ENCODE measurements around the gene PLEKHN1.

PLEKHN1 gene

DNA sequence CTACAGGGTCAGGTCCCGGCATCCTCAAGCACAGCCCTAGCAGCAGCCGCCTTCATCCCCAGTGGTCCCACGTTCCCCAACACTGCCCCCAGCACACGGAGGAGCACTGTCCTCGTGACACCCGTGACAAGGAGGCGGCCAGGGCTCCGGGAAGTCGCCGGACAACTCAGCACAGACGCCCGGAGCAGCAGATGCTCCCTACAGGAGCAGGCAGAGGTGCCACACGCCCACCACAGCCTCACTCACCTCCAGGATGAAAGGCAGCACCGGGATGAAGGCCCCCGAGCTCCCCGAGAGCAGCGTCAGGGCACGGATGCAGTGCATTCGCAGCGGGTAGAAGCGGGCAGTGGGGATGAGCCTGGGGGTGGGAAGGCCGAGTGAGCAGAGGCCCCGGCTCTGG, 15.4 kb upstream of the PLEKHN1 start:
- Histone ChIP-seq H3K79me2 (ENCODE audit: low read length) (peaks cover 9% of the 10 kb centered on the region), H3K9ac (ENCODE audit: low read length) (no peak overlapping the region)

DNA sequence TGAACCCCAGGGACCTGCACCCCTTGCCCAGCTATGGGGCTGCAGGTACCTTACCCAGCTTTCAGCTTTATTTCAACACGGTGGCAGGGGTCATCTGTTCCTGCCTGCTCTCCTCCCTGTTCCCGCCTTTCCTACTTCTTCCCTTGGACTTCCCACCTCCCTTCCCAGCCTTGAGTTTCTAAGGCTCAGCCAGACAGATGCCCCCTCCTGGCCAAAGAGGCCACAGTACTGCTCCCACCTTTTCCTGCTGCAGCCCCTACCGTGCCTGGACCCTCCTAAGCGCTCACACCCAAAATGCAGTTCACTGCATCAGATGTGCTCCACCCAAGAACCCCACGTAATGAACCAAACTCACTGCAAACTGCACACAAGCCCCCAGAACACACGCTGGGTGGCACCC, 14.9 kb upstream of the PLEKHN1 start:
- DNase-seq, result no peak
- Histone ChIP-seq H4K20me1 (ENCODE audit: insufficient read depth, low read length) (no peaks in the 10 kb centered on the region), H3K36me3 (replicated peaks; ENCODE audit: insufficient read depth, low read length) (peaks cover 7% of the 10 kb centered on the region)

More for the DNA sequence above, 15.4 kb upstream of the PLEKHN1 start:
- no peaks in the 10 kb centered on the region for H3K9me3 ChIP-seq (replicated peaks; ENCODE audit: insufficient read depth, low read length)
- no peak overlapping the region for H3K4me2 ChIP-seq (ENCODE audit: low read depth, low read length)
- H3K36me3 ChIP-seq (replicated peaks; ENCODE audit: insufficient read depth, low read length), result peaks cover 7% of the 10 kb centered on the region
- no peaks in the 10 kb centered on the region for H3K9me2 ChIP-seq (replicated peaks; ENCODE audit: insufficient read depth, low read length)
- 0 out of 2 replicates have a peak, but pooled peaks cover under 1% of the 10 kb centered on the region for H3K4me1 ChIP-seq (ENCODE audit: low read length)
- H2AFZ ChIP-seq (ENCODE audit: low read length), result no peak overlapping the region
- no peak overlapping the region for H3K4me3 ChIP-seq (ENCODE audit: low read length)
- no peak overlapping the region for H3K27ac ChIP-seq (ENCODE audit: low read length)
- no peaks in the 10 kb centered on the region for H3K27me3 ChIP-seq (replicated peaks; ENCODE audit: insufficient read depth, low read length)
- H3F3A ChIP-seq (ENCODE audit: insufficient read depth, low read length), result no peaks in the 10 kb centered on the region
- TF ChIP-seq, protein P1, sequence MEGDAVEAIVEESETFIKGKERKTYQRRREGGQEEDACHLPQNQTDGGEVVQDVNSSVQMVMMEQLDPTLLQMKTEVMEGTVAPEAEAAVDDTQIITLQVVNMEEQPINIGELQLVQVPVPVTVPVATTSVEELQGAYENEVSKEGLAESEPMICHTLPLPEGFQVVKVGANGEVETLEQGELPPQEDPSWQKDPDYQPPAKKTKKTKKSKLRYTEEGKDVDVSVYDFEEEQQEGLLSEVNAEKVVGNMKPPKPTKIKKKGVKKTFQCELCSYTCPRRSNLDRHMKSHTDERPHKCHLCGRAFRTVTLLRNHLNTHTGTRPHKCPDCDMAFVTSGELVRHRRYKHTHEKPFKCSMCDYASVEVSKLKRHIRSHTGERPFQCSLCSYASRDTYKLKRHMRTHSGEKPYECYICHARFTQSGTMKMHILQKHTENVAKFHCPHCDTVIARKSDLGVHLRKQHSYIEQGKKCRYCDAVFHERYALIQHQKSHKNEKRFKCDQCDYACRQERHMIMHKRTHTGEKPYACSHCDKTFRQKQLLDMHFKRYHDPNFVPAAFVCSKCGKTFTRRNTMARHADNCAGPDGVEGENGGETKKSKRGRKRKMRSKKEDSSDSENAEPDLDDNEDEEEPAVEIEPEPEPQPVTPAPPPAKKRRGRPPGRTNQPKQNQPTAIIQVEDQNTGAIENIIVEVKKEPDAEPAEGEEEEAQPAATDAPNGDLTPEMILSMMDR (IDR thresholded peaks at IDR 0.05; ENCODE audit: low read length), result no peak
- TF ChIP-seq EZH2phosphoT487 (IDR thresholded peaks at IDR 0.05; ENCODE audit: low read length) (no peak), EZH2 (optimal IDR thresholded peaks at IDR 0.05; ENCODE audit: low read depth, low read length) (no peak)
- H4K20me1 ChIP-seq (ENCODE audit: insufficient read depth, low read length), result no peaks in the 10 kb centered on the region
- DNase-seq, result no peak

DNA sequence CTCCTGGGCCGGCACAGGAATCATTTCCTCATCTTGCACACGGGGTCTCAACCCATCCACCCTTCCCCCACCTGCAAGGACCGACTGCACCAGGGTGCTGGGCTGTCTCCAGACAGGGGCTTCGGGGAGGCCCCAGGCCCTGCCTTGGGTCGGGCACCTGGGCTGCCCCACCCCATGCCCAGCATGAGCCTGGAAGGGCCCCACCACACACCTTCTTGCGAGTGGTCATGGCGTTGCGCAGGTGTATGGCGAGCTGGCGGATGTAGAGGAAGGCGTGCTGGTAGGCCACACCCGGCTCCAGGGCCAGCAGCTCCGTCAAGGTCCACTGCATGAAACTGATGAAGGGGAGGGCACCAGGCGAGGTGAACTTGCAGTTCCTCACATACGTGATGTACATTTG, 14.1 kb upstream of the PLEKHN1 start:
- H3K27me3 ChIP-seq (replicated peaks; ENCODE audit: insufficient read depth, low read length), result no peaks in the 10 kb centered on the region
- no peak overlapping the region for H3K27ac ChIP-seq (ENCODE audit: low read length)
- H3K4me1 ChIP-seq (ENCODE audit: low read length), result no peaks in the 10 kb centered on the region
- TF ChIP-seq, protein P1 (IDR thresholded peaks at IDR 0.05; ENCODE audit: low read length), result no peak
- TF ChIP-seq EZH2phosphoT487 (IDR thresholded peaks at IDR 0.05; ENCODE audit: low read length) (no peak), EZH2 (optimal IDR thresholded peaks at IDR 0.05; ENCODE audit: low read depth, low read length) (no peak)
- H3K9me2 ChIP-seq (replicated peaks; ENCODE audit: insufficient read depth, low read length), result no peaks in the 10 kb centered on the region
- H3F3A ChIP-seq (ENCODE audit: insufficient read depth, low read length), result no peaks in the 10 kb centered on the region
- DNase-seq, result no peak
- H3K79me2 ChIP-seq (ENCODE audit: low read length), result peaks cover 19% of the 10 kb centered on the region
- peaks cover 7% of the 10 kb centered on the region for H3K36me3 ChIP-seq (replicated peaks; ENCODE audit: insufficient read depth, low read length)
- H3K9ac ChIP-seq (ENCODE audit: low read length), result no peak overlapping the region
- no peak overlapping the region for H2AFZ ChIP-seq (ENCODE audit: low read length)
- no peak overlapping the region for H3K4me3 ChIP-seq (ENCODE audit: low read length)
- no peaks in the 10 kb centered on the region for H3K9me3 ChIP-seq (replicated peaks; ENCODE audit: insufficient read depth, low read length)
- no peak overlapping the region for H3K4me2 ChIP-seq (ENCODE audit: low read depth, low read length)
- no peaks in the 10 kb centered on the region for H4K20me1 ChIP-seq (ENCODE audit: insufficient read depth, low read length)

More for the DNA sequence above, 14.9 kb upstream of the PLEKHN1 start:
- TF ChIP-seq, protein P1 (IDR thresholded peaks at IDR 0.05; ENCODE audit: low read length), result no peak
- no peak for TF ChIP-seq EZH2 (optimal IDR thresholded peaks at IDR 0.05; ENCODE audit: low read depth, low read length)
- no peak for TF ChIP-seq EZH2phosphoT487 (IDR thresholded peaks at IDR 0.05; ENCODE audit: low read length)
- Histone ChIP-seq H3K9me3 (replicated peaks; ENCODE audit: insufficient read depth, low read length) (no peaks in the 10 kb centered on the region), H2AFZ (ENCODE audit: low read length) (no peak overlapping the region), H3K9ac (ENCODE audit: low read length) (no peak overlapping the region), H3F3A (ENCODE audit: insufficient read depth, low read length) (no peaks in the 10 kb centered on the region), H3K4me1 (ENCODE audit: low read length) (no peaks in the 10 kb centered on the region), H3K4me3 (ENCODE audit: low read length) (no peak overlapping the region), H3K79me2 (ENCODE audit: low read length) (peaks cover 11% of the 10 kb centered on the region), H3K27ac (ENCODE audit: low read length) (no peak overlapping the region), H3K27me3 (replicated peaks; ENCODE audit: insufficient read depth, low read length) (no peaks in the 10 kb centered on the region), H3K4me2 (ENCODE audit: low read depth, low read length) (no peak overlapping the region), H3K9me2 (replicated peaks; ENCODE audit: insufficient read depth, low read length) (no peaks in the 10 kb centered on the region)
